Measurements from ENCODE around the gene TRIM38. TPM values are rescaled to one million over a fixed set of nuclear protein-coding genes. Genes with fewer than 3 reads are reported as not detected.

Gene TRIM38
- total RNA-seq, 4 donors from 2014 or later = 3.9 to 14.9 (median 6.4) TPM

DNA sequence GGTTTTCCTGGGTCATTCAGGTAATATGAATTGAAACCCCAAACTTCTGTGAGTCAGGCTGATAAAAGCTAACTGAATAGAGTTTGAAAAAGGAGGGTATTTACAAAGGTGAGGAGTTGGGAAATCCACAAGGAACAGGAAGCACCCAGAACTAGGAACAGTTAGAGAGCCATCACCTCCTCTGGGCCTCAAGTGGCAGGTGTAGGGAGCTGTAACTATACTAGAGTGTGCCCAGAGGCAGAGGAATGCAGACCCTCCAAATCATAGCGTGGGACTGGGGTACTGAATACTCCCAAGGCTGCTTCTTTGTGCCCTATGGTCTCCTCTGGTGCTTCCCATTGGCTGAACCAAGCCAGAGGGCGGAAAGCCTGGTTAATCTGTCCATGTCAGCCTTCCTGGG is 18.3 kb downstream of the TRIM38 start:
- Histone ChIP-seq H3K4me3 (no peak overlapping the region), H3K9me3 (no peaks in the 10 kb centered on the region), H3K4me1 (no peaks in the 10 kb centered on the region), H3K27ac (no peak overlapping the region), H3K27me3 (no peaks in the 10 kb centered on the region), H3K36me3 (peaks cover 78% of the 10 kb centered on the region)
- TF ChIP-seq EP300 (IDR thresholded peaks at IDR 0.05) (no peak), POLR2A (IDR thresholded peaks at IDR 0.05) (no peak), POLR2AphosphoS5 (IDR thresholded peaks at IDR 0.05) (no peak)
- TF ChIP-seq, protein P1, sequence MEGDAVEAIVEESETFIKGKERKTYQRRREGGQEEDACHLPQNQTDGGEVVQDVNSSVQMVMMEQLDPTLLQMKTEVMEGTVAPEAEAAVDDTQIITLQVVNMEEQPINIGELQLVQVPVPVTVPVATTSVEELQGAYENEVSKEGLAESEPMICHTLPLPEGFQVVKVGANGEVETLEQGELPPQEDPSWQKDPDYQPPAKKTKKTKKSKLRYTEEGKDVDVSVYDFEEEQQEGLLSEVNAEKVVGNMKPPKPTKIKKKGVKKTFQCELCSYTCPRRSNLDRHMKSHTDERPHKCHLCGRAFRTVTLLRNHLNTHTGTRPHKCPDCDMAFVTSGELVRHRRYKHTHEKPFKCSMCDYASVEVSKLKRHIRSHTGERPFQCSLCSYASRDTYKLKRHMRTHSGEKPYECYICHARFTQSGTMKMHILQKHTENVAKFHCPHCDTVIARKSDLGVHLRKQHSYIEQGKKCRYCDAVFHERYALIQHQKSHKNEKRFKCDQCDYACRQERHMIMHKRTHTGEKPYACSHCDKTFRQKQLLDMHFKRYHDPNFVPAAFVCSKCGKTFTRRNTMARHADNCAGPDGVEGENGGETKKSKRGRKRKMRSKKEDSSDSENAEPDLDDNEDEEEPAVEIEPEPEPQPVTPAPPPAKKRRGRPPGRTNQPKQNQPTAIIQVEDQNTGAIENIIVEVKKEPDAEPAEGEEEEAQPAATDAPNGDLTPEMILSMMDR (IDR thresholded peaks at IDR 0.05) = no peak
- WGBS = 94% methylated on average over 2 of the region's 2 CpGs
- no peak for DNase-seq (ENCODE audit: low spot score in 2 of 2)

DNA sequence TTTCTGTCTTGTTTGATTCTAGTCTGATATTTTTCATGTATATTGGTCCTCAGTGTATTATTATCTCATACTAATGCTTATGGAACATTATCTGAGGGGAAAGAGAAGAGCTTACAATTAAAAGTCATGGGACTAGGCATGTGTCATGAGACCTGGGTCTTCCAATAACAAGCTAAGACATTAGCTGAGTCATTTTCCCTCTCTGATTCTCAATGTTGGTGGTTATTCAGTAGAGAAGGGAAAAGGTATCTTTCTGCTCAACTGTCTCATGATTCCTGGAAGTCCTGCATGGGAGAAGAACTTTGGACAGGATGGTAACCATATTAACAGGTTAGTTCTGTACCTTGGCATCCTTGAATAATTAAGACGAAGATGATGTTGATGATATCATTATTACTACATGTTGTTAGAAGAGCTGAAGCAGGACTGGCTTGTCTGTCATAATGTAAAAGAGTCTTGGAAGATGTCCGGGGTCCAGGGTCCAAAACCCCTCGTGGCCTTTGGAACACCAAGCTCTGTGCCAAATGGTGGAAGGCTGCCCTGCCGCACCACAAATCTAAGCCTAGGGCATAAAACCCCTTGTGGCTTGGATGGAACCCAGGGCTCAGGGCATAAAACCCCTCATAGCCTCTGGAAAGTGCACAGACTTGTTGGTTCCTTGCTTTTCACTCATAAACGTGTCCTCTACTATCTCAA is 19.1 kb downstream of the TRIM38 start:
- TF ChIP-seq POLR2AphosphoS5 (IDR thresholded peaks at IDR 0.05) = no peak
- TF ChIP-seq EP300 (IDR thresholded peaks at IDR 0.05) = no peak
- no peak for TF ChIP-seq POLR2A (IDR thresholded peaks at IDR 0.05)
- TF ChIP-seq, protein P1 (IDR thresholded peaks at IDR 0.05) = no peak
- WGBS = 89% methylated on average over 5 of the region's 5 CpGs
- Histone ChIP-seq H3K36me3 (peaks cover 70% of the 10 kb centered on the region), H3K4me3 (no peak overlapping the region), H3K4me1 (no peaks in the 10 kb centered on the region), H3K9me3 (no peaks in the 10 kb centered on the region), H3K27ac (no peak overlapping the region), H3K27me3 (no peaks in the 10 kb centered on the region)
- no peak for DNase-seq (ENCODE audit: low spot score in 2 of 2)

DNA sequence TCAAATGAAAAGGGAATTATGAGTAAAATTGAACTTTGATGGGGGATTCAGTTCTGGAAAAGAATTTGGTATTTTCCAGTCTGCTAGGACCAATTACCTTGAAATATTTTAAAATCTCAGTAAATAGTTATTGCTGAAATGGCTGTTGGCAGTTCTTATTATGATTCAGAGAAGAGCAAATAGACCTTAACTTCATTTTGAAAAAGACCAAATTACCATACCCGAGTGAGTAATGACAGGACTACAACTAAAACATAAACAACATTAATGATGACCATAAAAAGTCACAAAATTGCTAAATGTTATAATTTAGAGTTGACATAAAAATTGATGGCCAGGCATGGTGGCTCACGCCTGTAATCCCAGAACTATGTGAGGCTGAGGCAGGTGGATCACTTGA is 21.7 kb downstream of the TRIM38 start:
- Histone ChIP-seq H3K9me3 (no peaks in the 10 kb centered on the region), H3K27me3 (no peaks in the 10 kb centered on the region), H3K4me1 (no peaks in the 10 kb centered on the region), H3K27ac (no peak overlapping the region), H3K36me3 (peaks cover 47% of the 10 kb centered on the region), H3K4me3 (no peak overlapping the region)
- DNase-seq (ENCODE audit: low spot score in 2 of 2) = no peak
- WGBS = 88% methylated on average over 2 of the region's 2 CpGs
- TF ChIP-seq, protein P1 (IDR thresholded peaks at IDR 0.05) = no peak
- TF ChIP-seq POLR2AphosphoS5 (IDR thresholded peaks at IDR 0.05) = no peak
- TF ChIP-seq POLR2A (IDR thresholded peaks at IDR 0.05) = no peak
- no peak for TF ChIP-seq EP300 (IDR thresholded peaks at IDR 0.05)

DNA sequence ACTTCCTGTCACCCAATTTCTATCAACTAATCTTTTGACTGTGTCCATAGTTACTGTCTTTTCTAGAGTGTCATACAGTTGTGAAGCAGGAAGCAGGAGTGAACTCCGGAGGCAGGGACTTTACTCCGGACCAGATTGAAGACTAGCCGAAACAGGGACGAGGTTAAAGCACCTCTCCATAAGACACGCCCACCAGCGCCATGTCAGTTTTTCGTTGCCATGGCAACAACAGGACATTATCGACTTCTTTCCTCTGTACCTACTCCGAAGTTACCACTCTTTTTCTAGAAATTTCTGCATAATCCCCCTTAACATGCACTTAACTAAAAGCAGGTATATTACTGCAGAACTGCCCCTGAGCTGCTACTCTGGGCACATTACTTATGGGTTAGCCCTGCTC is 25.2 kb downstream of the TRIM38 start:
- H3K27me3 ChIP-seq = no peaks in the 10 kb centered on the region
- no peak overlapping the region for H3K4me3 ChIP-seq
- H3K9me3 ChIP-seq = no peaks in the 10 kb centered on the region
- TF ChIP-seq EP300 (IDR thresholded peaks at IDR 0.05) (no peak), POLR2AphosphoS5 (IDR thresholded peaks at IDR 0.05) (no peak), POLR2A (IDR thresholded peaks at IDR 0.05) (no peak)
- TF ChIP-seq, protein P1 (IDR thresholded peaks at IDR 0.05) = no peak
- no peak for DNase-seq (ENCODE audit: low spot score in 2 of 2)
- WGBS = 84% methylated on average over 9 of the region's 9 CpGs
- no peak overlapping the region for H3K27ac ChIP-seq
- peaks cover 4% of the 10 kb centered on the region for H3K4me1 ChIP-seq
- H3K36me3 ChIP-seq = peaks cover 26% of the 10 kb centered on the region

DNA sequence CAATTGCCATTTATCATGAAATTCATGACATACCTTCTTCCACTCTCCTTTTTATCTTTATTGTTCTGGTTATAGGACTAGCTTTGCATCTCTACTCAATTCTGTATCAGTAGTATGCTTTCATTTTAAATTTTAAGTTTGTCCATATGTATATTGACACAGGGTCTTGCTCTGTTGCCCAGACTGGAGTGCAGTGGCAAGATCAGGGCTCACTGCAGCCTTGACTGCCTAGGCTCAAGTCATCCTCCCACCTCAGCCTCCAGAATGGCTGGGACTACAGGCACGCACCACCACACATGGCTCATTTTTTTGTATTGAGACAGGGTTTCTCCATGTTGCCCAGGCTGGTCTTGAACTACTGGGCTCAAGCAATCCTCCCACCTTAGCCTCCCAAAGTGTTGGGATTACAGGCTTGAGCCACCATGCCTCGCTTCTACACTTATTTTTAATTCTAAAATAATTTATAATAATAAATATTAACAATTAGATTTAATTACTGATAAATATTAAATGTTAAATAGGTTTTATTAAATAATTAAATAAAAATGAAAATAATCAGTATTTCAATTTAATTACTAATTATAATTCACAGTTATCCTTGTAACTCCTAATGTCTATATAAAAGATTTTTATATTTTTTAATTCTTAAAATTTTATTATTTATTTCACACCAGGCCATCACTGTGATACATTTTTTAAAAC is 27.7 kb downstream of the TRIM38 start:
- Histone ChIP-seq H3K4me1 (peaks cover 11% of the 10 kb centered on the region), H3K9me3 (no peaks in the 10 kb centered on the region), H3K36me3 (peaks cover 4% of the 10 kb centered on the region), H3K27ac (no peak overlapping the region), H3K4me3 (no peak overlapping the region), H3K27me3 (no peaks in the 10 kb centered on the region)
- no peak for DNase-seq (ENCODE audit: low spot score in 2 of 2)
- 95% methylated on average over 2 of the region's 2 CpGs for WGBS
- TF ChIP-seq, protein P1 (IDR thresholded peaks at IDR 0.05) = no peak
- no peak for TF ChIP-seq POLR2AphosphoS5 (IDR thresholded peaks at IDR 0.05)
- TF ChIP-seq POLR2A (IDR thresholded peaks at IDR 0.05) = no peak
- TF ChIP-seq EP300 (IDR thresholded peaks at IDR 0.05) = no peak

Measured in suprapubic skin (tissue), 4 donors.